GM23338 (cell line): ENCODE results near the gene GPATCH8. TPM values are rescaled to one million over a fixed set of nuclear protein-coding genes. Genes with fewer than 3 reads are reported as not detected.

Experiments used
- ETS1 ChIP-seq: IDR thresholded peaks from 2 replicates; pipeline ENCODE4 v1.6.1; 2016; ENCODE audit warnings: antibody characterized with exemption
- EZH2phosphoT487 ChIP-seq: fragments of 200-600 bp; sonication (generic); IDR thresholded peaks from one replicate; pipeline ENCODE4 v1.8.1; 2018; ENCODE audit warnings: antibody characterized with exemption; ENCODE audit not compliant: unreplicated experiment
- JUNB ChIP-seq: IDR thresholded peaks from one replicate; pipeline ENCODE4 v1.6.1; 2016; ENCODE audit warnings: antibody characterized with exemption; ENCODE audit not compliant: unreplicated experiment
- POLR2AphosphoS5 ChIP-seq: IDR thresholded peaks from 2 replicates; pipeline ENCODE4 v1.6.1; 2016; ENCODE audit warnings: antibody characterized with exemption, low read depth
- REST ChIP-seq: IDR thresholded peaks from one replicate; pipeline ENCODE4 v1.6.1; 2018; ENCODE audit warnings: antibody characterized with exemption; ENCODE audit not compliant: unreplicated experiment
- ZNF462 ChIP-seq: fragments of 250-450 bp; sonication (Bioruptor Pico); IDR thresholded peaks from 2 replicates; pipeline ENCODE4 v1.5.0; 2020; ENCODE audit warnings: mild to moderate bottlenecking, moderate library complexity
- polyA plus RNA-seq: library from polyadenylated mRNA; unstranded; fragments of >200 nt; fragmentation: Nextera tagmentation; extraction: Ambion mirVana; gene quantifications from 2 replicates; pipeline ENCODE4 v1.2.1, GENCODE V29; 2016
- total RNA-seq: library from RNA; depleted of rRNA; stranded (reverse); fragments of >200 nt; shearing (Covaris generic); gene quantifications from 2 replicates; pipeline ENCODE4 v1.2.3, GENCODE V29; 2014

GPATCH8 gene
- total and polyA plus RNA-seq, 2 experiments from 2014 or later = 44.4 to 76.5 TPM

- TF ChIP-seq ZNF462 (CRISPR knock-in tag) (no peak), REST (no peak), JUNB (no peak), ETS1 (no peak), POLR2AphosphoS5 (no peak), EZH2phosphoT487 (no peak)
Measured at GRCh38 chr17:44387804-44388203, 115.4 kb downstream of the GPATCH8 start (continued).
